Cardiac fibroblast (primary cell): ENCODE data around the gene FRMD8.

Experiments used
- DNase-seq, 2 donors: peaks; one replicate each; pipeline versions ENCODE4 v3.0.0 to v3.0.0-alpha.2; 2010; ENCODE audit warnings: low read depth in 2 of 2
- H3K4me3 ChIP-seq, 2 donors: replicated peaks in 1 of 2; 1 replicate in 1 of 2; 2 replicates in 1 of 2; pipeline ENCODE4 v1.5.1; 2011; ENCODE audit warnings: low read depth in 2 of 2, low read length in 2 of 2, mild to moderate bottlenecking in 2 of 2, moderate library complexity in 1 of 2
- TF ChIP-seq, protein P1 (sequence below): IDR thresholded peaks from one replicate; pipeline ENCODE4 v1.5.1; 2011; ENCODE audit warnings: low read depth, mild to moderate bottlenecking, low read length, inconsistent platforms

FRMD8 gene

DNA sequence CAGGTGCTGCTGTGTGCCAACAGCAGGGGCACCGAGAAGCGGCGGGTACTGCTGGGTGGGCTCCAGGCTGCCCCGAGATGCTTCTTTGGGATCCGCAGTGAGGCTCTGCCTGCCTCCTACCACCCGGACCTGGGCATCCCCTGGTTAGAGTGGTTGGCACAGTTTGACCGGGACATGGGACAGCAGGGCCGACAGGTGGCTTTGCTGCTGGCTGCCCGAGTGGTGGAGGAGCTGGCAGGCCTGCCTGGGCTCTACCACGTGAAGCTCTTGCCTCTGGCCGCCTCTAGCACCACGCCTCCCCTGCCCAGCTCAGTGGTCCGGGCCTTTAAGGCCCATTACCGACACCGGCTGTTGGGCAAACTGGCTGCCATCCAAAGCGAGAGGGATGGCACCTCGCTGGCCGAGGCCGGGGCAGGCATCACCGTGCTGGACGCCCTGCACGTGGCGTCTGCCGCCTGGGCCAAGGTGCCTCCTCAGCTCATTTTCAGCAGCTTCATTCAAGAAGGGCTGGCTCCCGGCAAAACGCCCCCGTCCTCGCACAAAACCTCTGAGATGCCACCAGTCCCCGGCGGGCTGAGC is 30.0 kb upstream of the FRMD8 start:
- TF ChIP-seq, protein P1, sequence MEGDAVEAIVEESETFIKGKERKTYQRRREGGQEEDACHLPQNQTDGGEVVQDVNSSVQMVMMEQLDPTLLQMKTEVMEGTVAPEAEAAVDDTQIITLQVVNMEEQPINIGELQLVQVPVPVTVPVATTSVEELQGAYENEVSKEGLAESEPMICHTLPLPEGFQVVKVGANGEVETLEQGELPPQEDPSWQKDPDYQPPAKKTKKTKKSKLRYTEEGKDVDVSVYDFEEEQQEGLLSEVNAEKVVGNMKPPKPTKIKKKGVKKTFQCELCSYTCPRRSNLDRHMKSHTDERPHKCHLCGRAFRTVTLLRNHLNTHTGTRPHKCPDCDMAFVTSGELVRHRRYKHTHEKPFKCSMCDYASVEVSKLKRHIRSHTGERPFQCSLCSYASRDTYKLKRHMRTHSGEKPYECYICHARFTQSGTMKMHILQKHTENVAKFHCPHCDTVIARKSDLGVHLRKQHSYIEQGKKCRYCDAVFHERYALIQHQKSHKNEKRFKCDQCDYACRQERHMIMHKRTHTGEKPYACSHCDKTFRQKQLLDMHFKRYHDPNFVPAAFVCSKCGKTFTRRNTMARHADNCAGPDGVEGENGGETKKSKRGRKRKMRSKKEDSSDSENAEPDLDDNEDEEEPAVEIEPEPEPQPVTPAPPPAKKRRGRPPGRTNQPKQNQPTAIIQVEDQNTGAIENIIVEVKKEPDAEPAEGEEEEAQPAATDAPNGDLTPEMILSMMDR, result no peak
- DNase-seq, result no peak
- H3K4me3 ChIP-seq, result no peak overlapping the region

DNA sequence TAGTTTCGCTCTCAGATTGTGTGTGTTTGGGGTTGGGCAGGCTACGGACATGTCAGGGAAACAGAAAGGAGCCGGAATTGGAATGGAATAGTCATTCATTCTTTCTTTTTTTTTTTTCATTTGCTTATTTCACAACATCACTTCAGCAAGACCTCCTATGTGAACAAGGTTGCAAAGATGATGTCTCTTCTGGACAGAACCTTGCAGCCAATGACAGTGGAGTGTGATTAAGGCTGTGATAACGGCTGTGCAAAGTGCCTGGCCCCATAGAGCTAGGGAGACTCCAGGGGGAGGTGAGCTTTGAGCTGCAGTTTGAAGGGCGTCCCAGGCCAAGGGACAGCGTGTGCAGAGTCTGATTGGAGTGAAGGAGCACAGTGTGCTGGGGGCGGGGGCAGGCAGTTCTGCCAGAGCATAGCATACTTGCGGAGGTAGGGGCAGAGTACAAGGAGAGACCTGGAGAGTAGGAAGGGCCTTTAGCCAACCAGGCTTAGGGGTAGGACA is 28.5 kb upstream of the FRMD8 start:
- TF ChIP-seq, protein P1, result no peak
- no peak overlapping the region for H3K4me3 ChIP-seq

DNA sequence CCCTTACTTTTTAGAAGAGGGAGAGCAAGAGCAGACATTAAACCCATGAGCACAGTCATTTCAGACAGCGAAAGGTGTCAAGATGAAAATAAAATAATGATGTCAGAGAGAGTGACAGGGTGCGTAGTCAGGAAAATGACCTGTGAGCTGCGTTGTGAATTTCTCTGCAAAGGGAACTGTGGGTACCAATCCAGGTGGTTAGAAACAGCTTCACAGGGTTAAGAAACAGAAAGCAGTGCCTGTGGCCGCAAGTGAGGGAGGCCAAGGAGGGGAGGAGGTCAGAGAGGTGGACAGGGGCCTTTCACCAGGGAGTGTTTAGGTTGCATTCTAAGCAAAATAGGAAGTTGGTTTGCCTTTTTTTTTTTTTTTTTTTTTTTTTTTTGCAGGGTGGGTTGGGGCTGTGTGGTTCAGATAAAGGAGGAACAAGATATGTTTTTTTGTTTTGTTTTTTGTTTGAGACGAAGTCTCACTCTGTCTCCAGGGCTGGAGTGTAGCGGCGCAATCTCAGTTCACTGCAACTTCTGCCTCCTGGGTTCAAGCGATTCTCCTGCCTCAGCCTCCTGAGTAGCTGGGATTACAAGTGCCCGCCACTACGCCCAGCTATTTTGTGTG is 24.0 kb upstream of the FRMD8 start:
- DNase-seq, result no peak
- no peak overlapping the region for H3K4me3 ChIP-seq

More for the DNA sequence above, 28.5 kb upstream of the FRMD8 start:
- DNase-seq, result peak; percentile 12 to 39

DNA sequence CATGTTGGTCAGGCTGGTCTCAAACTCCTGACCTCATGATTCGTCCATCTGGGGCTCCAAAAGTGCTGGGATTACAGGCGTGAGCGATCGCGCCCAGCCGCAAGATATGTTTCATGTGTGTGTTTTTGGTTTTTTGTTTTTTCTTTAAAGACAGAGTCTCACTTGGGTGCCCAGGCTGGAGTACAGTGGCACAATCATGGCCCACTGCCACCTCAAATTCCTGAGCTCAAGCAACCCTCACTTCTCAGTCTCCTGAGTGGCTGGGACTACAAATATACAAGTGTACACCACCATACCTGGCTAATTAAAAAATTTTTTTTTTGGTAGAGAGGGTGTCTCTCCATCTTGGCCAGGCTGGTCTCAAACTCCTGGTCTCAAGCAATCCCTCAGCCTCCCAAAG is 23.5 kb upstream of the FRMD8 start:
- no peak for DNase-seq
- H3K4me3 ChIP-seq, result no peak overlapping the region
- TF ChIP-seq, protein P1, result no peak

More for the DNA sequence above, 24.0 kb upstream of the FRMD8 start:
- TF ChIP-seq, protein P1, result no peak

DNA sequence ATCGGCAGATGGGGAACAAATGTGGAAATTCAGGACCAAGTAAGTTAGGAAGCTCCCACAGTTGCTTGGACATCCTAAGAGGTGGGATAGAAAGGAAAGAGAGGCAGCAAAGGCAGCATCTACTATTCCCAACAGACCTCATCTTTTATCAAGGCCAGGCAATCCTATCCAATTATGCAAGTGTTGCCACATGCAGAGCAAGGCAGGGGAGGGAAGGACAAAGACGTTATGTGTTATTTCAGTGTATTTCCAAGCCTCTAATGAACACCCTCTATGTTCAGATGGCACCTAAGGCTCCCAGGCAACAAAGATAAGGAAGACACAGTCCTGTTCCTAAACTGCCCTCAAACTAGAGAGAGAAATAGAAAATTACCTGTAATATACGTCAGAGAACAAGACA is 22.7 kb upstream of the FRMD8 start:
- TF ChIP-seq, protein P1, result no peak
- DNase-seq, result no peak
- no peak overlapping the region for H3K4me3 ChIP-seq

DNA sequence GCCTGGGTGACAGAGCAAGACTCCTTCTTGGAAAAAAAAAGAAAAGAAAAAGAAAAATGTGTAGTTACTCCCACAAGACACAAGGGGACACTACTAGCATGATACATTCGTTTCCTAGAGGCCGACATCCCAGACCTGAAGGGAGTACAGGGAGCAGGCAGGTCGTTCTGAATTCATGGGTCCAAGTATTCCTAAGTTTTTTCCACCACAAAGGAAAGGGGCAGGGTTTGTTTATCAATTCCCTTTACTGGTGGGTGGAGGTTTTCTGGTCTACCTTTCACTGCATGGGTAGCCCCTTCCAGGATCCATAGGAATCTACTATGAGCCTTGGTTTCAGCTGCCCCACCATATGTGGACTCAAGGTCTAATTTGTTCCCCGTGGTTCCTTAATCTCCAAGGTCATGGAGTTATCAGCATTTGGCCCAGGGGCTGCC is 20.1 kb upstream of the FRMD8 start:
- TF ChIP-seq, protein P1, result peak; percentile 73
- peak; percentile 90 to 93 for DNase-seq
- no peak overlapping the region for H3K4me3 ChIP-seq
